22Rv1 (cell line): Measurements from ENCODE around the gene SPEF2.

Experiments used
- ZFX ChIP-seq: fragments of 450-650 bp; IDR thresholded peaks from 2 replicates; pipeline ENCODE4 v1.6.1; 2017; ENCODE audit warnings: antibody characterized with exemption, borderline replicate concordance
- TF ChIP-seq, protein P1 (sequence below): fragments of 450-650 bp; IDR thresholded peaks from 2 replicates; pipeline ENCODE4 v1.5.1; 2017; ENCODE audit warnings: mild to moderate bottlenecking

- TF ChIP-seq ZFX, result no peak
- TF ChIP-seq, protein P1, sequence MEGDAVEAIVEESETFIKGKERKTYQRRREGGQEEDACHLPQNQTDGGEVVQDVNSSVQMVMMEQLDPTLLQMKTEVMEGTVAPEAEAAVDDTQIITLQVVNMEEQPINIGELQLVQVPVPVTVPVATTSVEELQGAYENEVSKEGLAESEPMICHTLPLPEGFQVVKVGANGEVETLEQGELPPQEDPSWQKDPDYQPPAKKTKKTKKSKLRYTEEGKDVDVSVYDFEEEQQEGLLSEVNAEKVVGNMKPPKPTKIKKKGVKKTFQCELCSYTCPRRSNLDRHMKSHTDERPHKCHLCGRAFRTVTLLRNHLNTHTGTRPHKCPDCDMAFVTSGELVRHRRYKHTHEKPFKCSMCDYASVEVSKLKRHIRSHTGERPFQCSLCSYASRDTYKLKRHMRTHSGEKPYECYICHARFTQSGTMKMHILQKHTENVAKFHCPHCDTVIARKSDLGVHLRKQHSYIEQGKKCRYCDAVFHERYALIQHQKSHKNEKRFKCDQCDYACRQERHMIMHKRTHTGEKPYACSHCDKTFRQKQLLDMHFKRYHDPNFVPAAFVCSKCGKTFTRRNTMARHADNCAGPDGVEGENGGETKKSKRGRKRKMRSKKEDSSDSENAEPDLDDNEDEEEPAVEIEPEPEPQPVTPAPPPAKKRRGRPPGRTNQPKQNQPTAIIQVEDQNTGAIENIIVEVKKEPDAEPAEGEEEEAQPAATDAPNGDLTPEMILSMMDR, result no peak
These were observed 1.1 kb downstream of the SPEF2 start for GRCh38 chr5:35618781-35619180.
